Measurements from ENCODE around the gene MILR1.

GRCh38 chr17:64500862-64501765 is 52.2 kb downstream of the MILR1 start:
- no peak for TF ChIP-seq CTCF (IDR thresholded peaks at IDR 0.05)
- no peak for TF ChIP-seq EP300 (IDR thresholded peaks at IDR 0.05)
